ENCODE measurements around the gene SUCLG2.

The SUCLG2 gene

DNA sequence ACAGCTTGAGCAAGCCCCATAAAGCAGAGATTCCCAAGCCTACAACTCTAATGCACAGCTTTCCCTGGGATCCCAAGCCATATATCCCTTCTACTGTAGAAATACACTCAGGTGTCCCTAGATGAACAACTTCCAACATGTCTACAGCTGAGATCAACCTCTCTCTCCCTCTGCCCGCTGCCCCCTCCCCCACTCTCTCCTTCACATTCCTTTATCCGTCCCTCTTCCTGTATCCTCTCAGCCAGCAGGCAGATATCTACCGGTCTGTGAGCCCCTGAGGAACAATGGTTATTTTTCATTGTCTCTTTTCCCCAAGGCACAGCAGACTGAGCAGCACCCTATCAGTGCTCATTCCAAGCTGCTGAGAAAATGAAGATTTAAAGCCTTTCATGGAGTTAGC is 138.6 kb downstream of the SUCLG2 start:
- Histone ChIP-seq H3K27ac (replicated peaks) (no peak overlapping the region), H3K27me3 (ENCODE audit: insufficient read depth, poor library complexity, severe bottlenecking) (no peaks in the 10 kb centered on the region), H3K4me3 (replicated peaks; ENCODE audit: insufficient read depth, low read length) (no peak overlapping the region)
- DNase-seq (ENCODE audit: low read depth in 1 of 2, low spot score in 1 of 2) = no peak
- TF ChIP-seq, protein P1, sequence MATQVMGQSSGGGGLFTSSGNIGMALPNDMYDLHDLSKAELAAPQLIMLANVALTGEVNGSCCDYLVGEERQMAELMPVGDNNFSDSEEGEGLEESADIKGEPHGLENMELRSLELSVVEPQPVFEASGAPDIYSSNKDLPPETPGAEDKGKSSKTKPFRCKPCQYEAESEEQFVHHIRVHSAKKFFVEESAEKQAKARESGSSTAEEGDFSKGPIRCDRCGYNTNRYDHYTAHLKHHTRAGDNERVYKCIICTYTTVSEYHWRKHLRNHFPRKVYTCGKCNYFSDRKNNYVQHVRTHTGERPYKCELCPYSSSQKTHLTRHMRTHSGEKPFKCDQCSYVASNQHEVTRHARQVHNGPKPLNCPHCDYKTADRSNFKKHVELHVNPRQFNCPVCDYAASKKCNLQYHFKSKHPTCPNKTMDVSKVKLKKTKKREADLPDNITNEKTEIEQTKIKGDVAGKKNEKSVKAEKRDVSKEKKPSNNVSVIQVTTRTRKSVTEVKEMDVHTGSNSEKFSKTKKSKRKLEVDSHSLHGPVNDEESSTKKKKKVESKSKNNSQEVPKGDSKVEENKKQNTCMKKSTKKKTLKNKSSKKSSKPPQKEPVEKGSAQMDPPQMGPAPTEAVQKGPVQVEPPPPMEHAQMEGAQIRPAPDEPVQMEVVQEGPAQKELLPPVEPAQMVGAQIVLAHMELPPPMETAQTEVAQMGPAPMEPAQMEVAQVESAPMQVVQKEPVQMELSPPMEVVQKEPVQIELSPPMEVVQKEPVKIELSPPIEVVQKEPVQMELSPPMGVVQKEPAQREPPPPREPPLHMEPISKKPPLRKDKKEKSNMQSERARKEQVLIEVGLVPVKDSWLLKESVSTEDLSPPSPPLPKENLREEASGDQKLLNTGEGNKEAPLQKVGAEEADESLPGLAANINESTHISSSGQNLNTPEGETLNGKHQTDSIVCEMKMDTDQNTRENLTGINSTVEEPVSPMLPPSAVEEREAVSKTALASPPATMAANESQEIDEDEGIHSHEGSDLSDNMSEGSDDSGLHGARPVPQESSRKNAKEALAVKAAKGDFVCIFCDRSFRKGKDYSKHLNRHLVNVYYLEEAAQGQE (IDR thresholded peaks at IDR 0.05; ENCODE audit: insufficient replicate concordance, low read depth) = no peak
- TF ChIP-seq, protein P2, sequence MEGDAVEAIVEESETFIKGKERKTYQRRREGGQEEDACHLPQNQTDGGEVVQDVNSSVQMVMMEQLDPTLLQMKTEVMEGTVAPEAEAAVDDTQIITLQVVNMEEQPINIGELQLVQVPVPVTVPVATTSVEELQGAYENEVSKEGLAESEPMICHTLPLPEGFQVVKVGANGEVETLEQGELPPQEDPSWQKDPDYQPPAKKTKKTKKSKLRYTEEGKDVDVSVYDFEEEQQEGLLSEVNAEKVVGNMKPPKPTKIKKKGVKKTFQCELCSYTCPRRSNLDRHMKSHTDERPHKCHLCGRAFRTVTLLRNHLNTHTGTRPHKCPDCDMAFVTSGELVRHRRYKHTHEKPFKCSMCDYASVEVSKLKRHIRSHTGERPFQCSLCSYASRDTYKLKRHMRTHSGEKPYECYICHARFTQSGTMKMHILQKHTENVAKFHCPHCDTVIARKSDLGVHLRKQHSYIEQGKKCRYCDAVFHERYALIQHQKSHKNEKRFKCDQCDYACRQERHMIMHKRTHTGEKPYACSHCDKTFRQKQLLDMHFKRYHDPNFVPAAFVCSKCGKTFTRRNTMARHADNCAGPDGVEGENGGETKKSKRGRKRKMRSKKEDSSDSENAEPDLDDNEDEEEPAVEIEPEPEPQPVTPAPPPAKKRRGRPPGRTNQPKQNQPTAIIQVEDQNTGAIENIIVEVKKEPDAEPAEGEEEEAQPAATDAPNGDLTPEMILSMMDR (IDR thresholded peaks at IDR 0.05; ENCODE audit: insufficient read depth, low read length) = no peak
- no peak for TF ChIP-seq POLR2AphosphoS5 (IDR thresholded peaks at IDR 0.05; ENCODE audit: low read depth)

DNA sequence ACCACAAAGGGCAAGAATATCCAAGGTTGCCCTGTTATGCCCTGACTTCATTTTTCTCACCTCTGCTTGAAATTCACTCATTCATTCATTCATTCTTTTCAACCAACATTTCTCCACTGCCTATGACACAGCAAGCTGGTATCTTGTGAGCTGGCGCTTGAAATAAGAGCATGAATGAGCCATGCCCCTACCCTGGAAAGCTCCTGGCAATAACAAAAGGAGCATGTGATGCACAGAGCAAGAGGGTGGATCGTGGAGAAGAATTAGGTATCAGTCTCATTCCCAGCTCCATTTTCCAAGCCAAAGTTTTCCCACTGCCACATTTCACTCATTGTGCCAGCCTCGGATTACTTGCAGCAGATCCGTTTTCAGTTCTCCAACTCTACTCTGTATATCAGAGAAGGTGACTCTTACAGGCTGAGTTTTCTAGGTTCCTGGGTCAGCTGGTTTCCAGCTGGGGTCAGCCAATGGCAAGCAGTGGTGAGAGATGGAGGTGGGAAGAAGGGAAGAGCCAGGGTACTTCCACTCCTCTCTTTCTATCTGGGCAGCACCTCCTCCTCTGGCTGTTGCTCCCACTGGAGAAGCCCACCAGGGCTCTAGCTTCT is 144.8 kb downstream of the SUCLG2 start:
- no peak overlapping the region for H3K27ac ChIP-seq (replicated peaks)
- no peak for DNase-seq (ENCODE audit: low read depth in 1 of 2, low spot score in 1 of 2)
- TF ChIP-seq GABPA (IDR thresholded peaks at IDR 0.05; ENCODE audit: low read depth) (no peak), SPI1 (IDR thresholded peaks at IDR 0.05; ENCODE audit: borderline replicate concordance, low read depth) (no peak), POLR2AphosphoS5 (IDR thresholded peaks at IDR 0.05; ENCODE audit: low read depth) (no peak)
- TF ChIP-seq, protein P2 (IDR thresholded peaks at IDR 0.05; ENCODE audit: insufficient read depth, low read length) = no peak
- TF ChIP-seq, protein P1 (IDR thresholded peaks at IDR 0.05; ENCODE audit: insufficient replicate concordance, low read depth) = no peak
- H3K4me3 ChIP-seq (replicated peaks; ENCODE audit: insufficient read depth, low read length) = no peak overlapping the region
- no peaks in the 10 kb centered on the region for H3K27me3 ChIP-seq (ENCODE audit: insufficient read depth, poor library complexity, severe bottlenecking)

DNA sequence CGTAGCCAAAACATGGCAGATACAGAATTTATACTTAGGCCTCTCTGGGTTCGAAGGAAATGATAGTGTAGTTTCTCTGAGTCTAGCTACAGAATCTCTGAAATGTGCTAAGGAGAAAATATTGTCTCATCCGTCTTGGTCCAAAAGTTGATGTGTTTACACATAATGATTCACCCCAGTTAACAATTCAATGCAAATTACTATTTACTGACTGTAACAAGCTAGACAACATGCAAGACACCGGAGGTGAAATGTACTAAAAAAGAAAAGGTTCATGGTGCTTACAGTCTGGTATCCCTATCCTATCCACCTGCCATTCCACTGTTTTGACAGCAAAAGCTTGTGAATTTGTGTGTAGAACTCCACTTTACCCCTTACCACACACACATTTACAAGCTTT is 146.8 kb downstream of the SUCLG2 start:
- TF ChIP-seq, protein P2 (IDR thresholded peaks at IDR 0.05; ENCODE audit: insufficient read depth, low read length) = no peak
- TF ChIP-seq GABPA (IDR thresholded peaks at IDR 0.05; ENCODE audit: low read depth) (no peak), POLR2AphosphoS5 (IDR thresholded peaks at IDR 0.05; ENCODE audit: low read depth) (no peak), SPI1 (IDR thresholded peaks at IDR 0.05; ENCODE audit: borderline replicate concordance, low read depth) (no peak)
- TF ChIP-seq, protein P1 (IDR thresholded peaks at IDR 0.05; ENCODE audit: insufficient replicate concordance, low read depth) = no peak
- Histone ChIP-seq H3K4me3 (replicated peaks; ENCODE audit: insufficient read depth, low read length) (no peak overlapping the region), H3K27me3 (ENCODE audit: insufficient read depth, poor library complexity, severe bottlenecking) (no peaks in the 10 kb centered on the region), H3K27ac (replicated peaks) (no peak overlapping the region)
- DNase-seq (ENCODE audit: low read depth in 1 of 2, low spot score in 1 of 2) = no peak

All from HL-60 (cell line).